HG03378 (cell line): ENCODE data around the gene KCNN4.
A peak's percentile ranks its signal among the peaks of the same experiment; 100 is the strongest.
"Not testable (repeated sequence)": the region's sequence is repeated elsewhere in the genome, so short reads cannot be mapped to it uniquely, and the experiment has no call there.

Experiments used
- ATAC-seq: cut with Tn5 transposase; IDR thresholded peaks from one replicate; pipeline ENCODE4 v1.9.1; 2021; ENCODE audit warnings: mild to moderate bottlenecking, moderate library complexity; ENCODE audit not compliant: unreplicated experiment

Gene KCNN4

GRCh38 chr19:43775299-43775890, 5.4 kb downstream of the KCNN4 start:
- ATAC-seq: no peak

GRCh38 chr19:43774940-43775258, 5.9 kb downstream of the KCNN4 start:
- not testable (repeated sequence) for ATAC-seq

GRCh38 chr19:43774103-43774939, 6.5 kb downstream of the KCNN4 start:
- ATAC-seq: no peak

GRCh38 chr19:43773725-43774102, 7.1 kb downstream of the KCNN4 start:
- ATAC-seq: no peak

- ATAC-seq: no peak
Measured at GRCh38 chr19:43769256-43769655, 11.5 kb downstream of the KCNN4 start.

- ATAC-seq: no peak
Measured at GRCh38 chr19:43768273-43769050, 12.3 kb downstream of the KCNN4 start.

GRCh38 chr19:43767818-43768217, 13.0 kb downstream of the KCNN4 start:
- ATAC-seq: no peak

- no peak for ATAC-seq
Measured at GRCh38 chr19:43767316-43767715, 13.5 kb downstream of the KCNN4 start.

GRCh38 chr19:43766755-43767043, 14.1 kb downstream of the KCNN4 start:
- no peak for ATAC-seq

GRCh38 chr19:43765109-43765876, 15.5 kb downstream of the KCNN4 start:
- ATAC-seq: peak; percentile 64

GRCh38 chr19:43764684-43765083, 16.1 kb downstream of the KCNN4 start:
- ATAC-seq: not testable (repeated sequence)

GRCh38 chr19:43763473-43763939, 17.3 kb downstream of the KCNN4 start:
- no peak for ATAC-seq

- no peak for ATAC-seq
Measured at GRCh38 chr19:43762814-43763213, 18.0 kb downstream of the KCNN4 start.

GRCh38 chr19:43760941-43761340, 19.8 kb downstream of the KCNN4 start:
- ATAC-seq: no peak

GRCh38 chr19:43759515-43759914, 21.3 kb downstream of the KCNN4 start:
- ATAC-seq: no peak

- ATAC-seq: no peak
Measured at GRCh38 chr19:43755256-43755801, 25.4 kb downstream of the KCNN4 start.

- ATAC-seq: peak; percentile 45
Measured at GRCh38 chr19:43754503-43755255, 26.1 kb downstream of the KCNN4 start, which contains the start of gene SMG9. SMG9 (minus strand) TSS chr19:43754962; CDS start chr19:43750741, 4,221 bp downstream.

- ATAC-seq: peak; percentile 21
Measured at GRCh38 chr19:43754253-43754502, 26.6 kb downstream of the KCNN4 start.

- ATAC-seq: no peak
Measured at GRCh38 chr19:43752287-43752875, 28.4 kb downstream of the KCNN4 start.
